ENCODE data around the gene SAPCD2. TPM values are rescaled to one million over a fixed set of nuclear protein-coding genes. Genes with fewer than 3 reads are reported as not detected.

Gene SAPCD2
- total and polyA plus RNA-seq, 2 of the 8 experiments (the other 6 are each of a cell fraction or from before 2014, with no cell fraction given) = 12.7 to 32.1 TPM

- Histone ChIP-seq H2BK20ac (ENCODE audit: low read length) (no peak overlapping the region), H2BK15ac (ENCODE audit: low read length) (no peak overlapping the region), H3K79me2 (ENCODE audit: control insufficient read depth in 1 of 2, insufficient read depth in 2 of 2, low read length in 2 of 2) (no peaks in the 10 kb centered on the region), H3K23ac (ENCODE audit: insufficient read length) (no peak overlapping the region), H2BK120ac (replicated peaks; ENCODE audit: low read depth, low read length) (no peak overlapping the region), H4K8ac (ENCODE audit: extremely low read depth, insufficient read depth, low read length) (no peak overlapping the region), H4K20me1 (replicated peaks in 1 of 2; ENCODE audit: control insufficient read depth in 1 of 2, insufficient read depth in 2 of 2, low read length in 2 of 2) (no peaks in the 10 kb centered on the region), H3K27ac (ENCODE audit: low read depth, low read length) (no peak overlapping the region), H3K4me2 (ENCODE audit: insufficient read depth in 1 of 2, low read depth in 2 of 2, low read length in 2 of 2) (no peak overlapping the region), H4K5ac (ENCODE audit: insufficient read length, low read depth, low read length) (no peak overlapping the region), H4K91ac (replicated peaks; ENCODE audit: insufficient read length, low read length) (no peak overlapping the region), H3K9me3 (ENCODE audit: insufficient read depth in 2 of 2, low read depth in 1 of 2, low read length in 1 of 2) (no peaks in the 10 kb centered on the region), H3K79me1 (ENCODE audit: low read depth, low read length) (no peaks in the 10 kb centered on the region), H3K4ac (replicated peaks; ENCODE audit: insufficient read length, low read depth, low read length) (no peak overlapping the region), H3K27me3 (replicated peaks in 1 of 4; ENCODE audit: control insufficient read depth in 3 of 4, extremely low read depth in 1 of 4, insufficient read depth in 3 of 4, low read length in 3 of 4) (peaks cover 0 to 9% (median 3%) of the 10 kb centered on the region in 4 experiments; a peak in 5 of 7 replicates), H3K18ac (ENCODE audit: extremely low read depth, low read length) (no peak overlapping the region), H3K4me3 (ENCODE audit: extremely low read depth in 1 of 4, insufficient read depth in 2 of 4, low read depth in 3 of 4, low read length in 4 of 4) (no peak overlapping the region), H3K9ac (replicated peaks in 1 of 4; ENCODE audit: extremely low read depth in 1 of 4, low read depth in 3 of 4, low read length in 3 of 4) (no peak overlapping the region), H2AK5ac (ENCODE audit: low read depth, low read length) (no peak overlapping the region), H3K14ac (ENCODE audit: insufficient read length) (no peak overlapping the region), H3K4me1 (replicated peaks in 1 of 4; ENCODE audit: control insufficient read depth in 3 of 4, insufficient read depth in 4 of 4, low read length in 3 of 4) (peaks cover 0 to 10% (median 4%) of the 10 kb centered on the region in 4 experiments; a peak in 4 of 7 replicates), H2AFZ (ENCODE audit: low read length) (no peak overlapping the region), H2BK12ac (ENCODE audit: low read depth, low read length) (no peak overlapping the region), H2BK5ac (ENCODE audit: low read depth, low read length) (no peak overlapping the region), H3K23me2 (ENCODE audit: low read depth, low read length) (peaks cover 12% of the 10 kb centered on the region; the same call in 1 of the 2 replicates), H3K36me3 (ENCODE audit: control insufficient read depth in 2 of 4, insufficient read depth in 4 of 4, low read length in 3 of 4) (no peaks in the 10 kb centered on the region; a peak in 1 of 8 replicates), H3K56ac (replicated peaks; ENCODE audit: insufficient read length, low read depth, low read length) (no peak overlapping the region)
- 89% methylated on average over 11 of the region's 11 CpGs; no CpG with 5 or more reads in 1 of the 2 experiments for WGBS, 2 experiments (ENCODE audit: extremely low coverage in 1 of 2, insufficient coverage in 1 of 2, insufficient read length in 1 of 2, insufficient replicate concordance in 2 of 2, low coverage in 1 of 2, low lambda C conversion rate in 2 of 2, missing lambda C conversion rate in 1 of 2)
- FAIRE-seq (no peak), DNase-seq (ENCODE audit: low read depth in 1 of 2, low spot score in 2 of 2) (no peak)
- TF ChIP-seq ASH2L (IDR thresholded peaks at IDR 0.05; ENCODE audit: low read length) (no peak), USF2 (IDR thresholded peaks at IDR 0.05; ENCODE audit: low read length) (no peak), RAD21 (IDR thresholded peaks at IDR 0.05 in 1 of 2, conservative IDR thresholded peaks at IDR 0.05 in 1 of 2; ENCODE audit: low read depth in 2 of 2, low read length in 2 of 2) (no peak), JUND (IDR thresholded peaks at IDR 0.05; ENCODE audit: low read length) (no peak), SP2 (IDR thresholded peaks at IDR 0.05; ENCODE audit: low read length) (no peak), CEBPB (IDR thresholded peaks at IDR 0.05; ENCODE audit: low read depth, low read length) (no peak), TEAD4 (IDR thresholded peaks at IDR 0.05; ENCODE audit: low read depth, low read length) (no peak), BRCA1 (IDR thresholded peaks at IDR 0.05; ENCODE audit: low read depth, low read length) (no peak)
- POLR2A ChIA-PET (ENCODE audit: partially characterized antibody) = interaction anchor here (1.3 kb wide), 1 partner anchor 20 kb away, joined by 4 read pairs; no protein-coding TSS in a partner anchor
- CTCF ChIA-PET (ENCODE audit: partially characterized antibody) = interaction anchor here (0.8 to 7.8 kb wide), 6 partner anchors 9 to 147 kb away, joined by 3 to 80 read pairs (median 4); partner anchors contain the start of gene SAPCD2
Measured at GRCh38 chr9:137089232-137089947, 19.0 kb upstream of the SAPCD2 start.
